GM06990 (cell line): ENCODE results near the gene IER5L.

Experiments
- DNase-seq: peaks from one replicate; pipeline ENCODE4 v3.0.0-alpha.2; 2011; ENCODE audit not compliant: insufficient read length; ENCODE audit errors: extremely low read depth
- H3K27me3 ChIP-seq: replicated peaks from 2 replicates; pipeline ENCODE4 v1.6.0; 2011; ENCODE audit warnings: low read length; ENCODE audit not compliant: control insufficient read depth, insufficient read depth
- H3K36me3 ChIP-seq: 2 replicates; pipeline ENCODE4 v1.5.1; 2011; ENCODE audit warnings: low read length; ENCODE audit not compliant: control insufficient read depth, insufficient read depth
- H3K4me3 ChIP-seq: replicated peaks from 2 replicates; pipeline ENCODE4 v1.5.1; 2011; ENCODE audit warnings: low read depth, mild to moderate bottlenecking, control low read depth, low read length
- TF ChIP-seq, protein P1 (sequence below): IDR thresholded peaks from 2 replicates; pipeline ENCODE4 v1.5.1; 2011; ENCODE audit warnings: low read length, control low read depth, mild to moderate bottlenecking, inconsistent platforms; ENCODE audit not compliant: insufficient read depth, poor library complexity, severe bottlenecking

The IER5L gene

DNA sequence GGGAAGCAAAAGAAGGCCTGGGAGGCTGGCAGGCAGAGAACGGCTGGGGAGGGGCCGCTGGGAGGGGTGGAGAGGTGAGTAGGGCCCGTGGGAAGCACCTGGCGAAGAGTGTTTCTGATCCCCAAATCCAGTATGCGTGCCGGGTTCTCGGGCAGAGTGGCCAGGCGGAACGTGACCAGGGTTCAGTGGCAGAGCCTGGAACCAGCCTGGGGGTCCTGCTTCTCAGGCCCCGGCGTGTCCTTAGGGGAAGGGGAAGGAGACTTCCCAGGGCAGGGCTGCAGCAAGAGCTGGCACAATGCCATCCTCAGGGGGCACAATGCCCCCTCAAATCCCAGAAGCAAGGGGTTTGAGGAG, 25.5 kb upstream of the IER5L start:
- H3K27me3 ChIP-seq, result no peaks in the 10 kb centered on the region
- DNase-seq, result no peak
- TF ChIP-seq, protein P1, sequence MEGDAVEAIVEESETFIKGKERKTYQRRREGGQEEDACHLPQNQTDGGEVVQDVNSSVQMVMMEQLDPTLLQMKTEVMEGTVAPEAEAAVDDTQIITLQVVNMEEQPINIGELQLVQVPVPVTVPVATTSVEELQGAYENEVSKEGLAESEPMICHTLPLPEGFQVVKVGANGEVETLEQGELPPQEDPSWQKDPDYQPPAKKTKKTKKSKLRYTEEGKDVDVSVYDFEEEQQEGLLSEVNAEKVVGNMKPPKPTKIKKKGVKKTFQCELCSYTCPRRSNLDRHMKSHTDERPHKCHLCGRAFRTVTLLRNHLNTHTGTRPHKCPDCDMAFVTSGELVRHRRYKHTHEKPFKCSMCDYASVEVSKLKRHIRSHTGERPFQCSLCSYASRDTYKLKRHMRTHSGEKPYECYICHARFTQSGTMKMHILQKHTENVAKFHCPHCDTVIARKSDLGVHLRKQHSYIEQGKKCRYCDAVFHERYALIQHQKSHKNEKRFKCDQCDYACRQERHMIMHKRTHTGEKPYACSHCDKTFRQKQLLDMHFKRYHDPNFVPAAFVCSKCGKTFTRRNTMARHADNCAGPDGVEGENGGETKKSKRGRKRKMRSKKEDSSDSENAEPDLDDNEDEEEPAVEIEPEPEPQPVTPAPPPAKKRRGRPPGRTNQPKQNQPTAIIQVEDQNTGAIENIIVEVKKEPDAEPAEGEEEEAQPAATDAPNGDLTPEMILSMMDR, result no peak
- H3K4me3 ChIP-seq, result no peak overlapping the region
- no peaks in the 10 kb centered on the region for H3K36me3 ChIP-seq

DNA sequence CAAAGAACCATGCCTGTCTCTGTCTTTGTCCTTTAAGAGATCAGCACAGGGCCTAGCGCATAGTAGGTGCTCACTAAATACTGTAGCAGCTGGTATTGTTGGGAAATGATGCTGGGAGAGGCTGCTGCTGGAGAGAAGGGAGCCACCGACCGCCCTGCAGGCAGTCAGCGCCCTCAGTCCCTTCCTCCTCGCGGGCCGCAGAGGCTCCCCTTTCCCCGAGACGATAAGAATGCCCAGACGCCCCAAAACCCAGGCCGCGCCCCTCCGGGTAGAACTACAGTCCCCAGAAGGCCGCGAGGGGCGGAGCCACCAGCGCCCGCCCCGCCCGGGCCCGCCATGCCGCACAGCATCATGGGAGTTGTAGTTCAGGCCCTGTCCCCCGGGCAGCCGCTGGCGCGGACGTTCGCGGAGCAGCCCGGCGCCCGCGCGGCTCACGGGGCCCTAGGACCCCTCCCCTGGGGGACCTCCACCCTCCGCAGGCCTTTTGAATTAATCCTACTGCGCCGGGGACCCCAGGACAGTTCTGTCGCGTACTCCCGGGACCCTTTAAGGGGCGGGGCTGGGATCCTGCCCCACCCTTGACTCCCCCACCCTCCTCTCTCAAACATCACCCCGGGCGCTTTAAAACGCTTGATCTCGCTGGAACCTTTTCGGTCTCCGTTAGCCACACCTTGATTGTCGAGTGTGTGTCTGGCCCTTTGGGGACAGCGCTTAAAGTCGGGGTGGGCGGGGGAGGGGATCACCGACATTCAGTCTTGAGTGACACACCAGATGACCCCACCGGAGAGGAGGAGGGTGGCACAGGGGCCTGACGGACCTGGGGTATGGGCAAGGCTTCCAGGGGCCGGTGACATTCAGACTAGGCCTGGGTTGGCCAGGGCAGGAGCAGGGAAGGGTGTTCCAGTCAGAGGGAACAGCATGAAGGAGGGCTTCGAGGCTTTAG, 24.8 kb upstream of the IER5L start:
- DNase-seq, result peak; percentile 90
- H3K4me3 ChIP-seq, result peak overlapping the region; percentile 50
- TF ChIP-seq, protein P1, result no peak
- no peaks in the 10 kb centered on the region for H3K36me3 ChIP-seq
- H3K27me3 ChIP-seq, result no peaks in the 10 kb centered on the region

- H3K4me3 ChIP-seq, result no peak overlapping the region
- no peaks in the 10 kb centered on the region for H3K36me3 ChIP-seq
- TF ChIP-seq, protein P1, result no peak
- no peaks in the 10 kb centered on the region for H3K27me3 ChIP-seq
- no peak for DNase-seq
These were observed 23.8 kb upstream of the IER5L start for GRCh38 chr9:129201866-129202265.

GRCh38 chr9:129201289-129201688, 23.2 kb upstream of the IER5L start:
- H3K36me3 ChIP-seq, result no peaks in the 10 kb centered on the region
- DNase-seq, result no peak
- no peak overlapping the region for H3K4me3 ChIP-seq
- no peaks in the 10 kb centered on the region for H3K27me3 ChIP-seq
- TF ChIP-seq, protein P1, result no peak

DNA sequence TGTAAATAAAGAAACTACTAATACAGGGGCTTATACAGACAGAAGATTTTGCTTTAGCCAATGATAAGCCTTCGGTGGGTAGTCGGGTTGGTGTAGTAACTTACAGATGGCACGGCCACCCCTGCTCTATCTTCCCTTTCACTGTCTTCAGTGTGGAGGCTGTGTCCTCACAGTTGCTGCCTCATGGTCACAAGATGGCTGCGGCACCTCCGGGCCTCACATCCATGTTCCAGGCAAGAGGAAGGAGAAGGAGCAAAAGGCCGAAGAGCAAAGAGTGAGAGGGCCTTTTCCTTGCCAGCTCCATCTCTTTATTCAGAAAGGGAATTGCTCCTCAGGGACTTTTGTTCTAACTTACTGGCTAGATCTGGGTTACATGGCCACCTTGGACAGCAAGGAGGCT, 22.2 kb upstream of the IER5L start:
- no peaks in the 10 kb centered on the region for H3K27me3 ChIP-seq
- no peaks in the 10 kb centered on the region for H3K36me3 ChIP-seq
- no peak for DNase-seq
- H3K4me3 ChIP-seq, result no peak overlapping the region
- TF ChIP-seq, protein P1, result no peak
